Upper lobe of right lung (tissue), 1 donor: ENCODE measurements around the gene VSIR. TPM values are rescaled to one million over a fixed set of nuclear protein-coding genes. Genes with fewer than 3 reads are reported as not detected.

ENCODE experiments used
- ATAC-seq: fragments of 200-7000 bp; cut with Tn5 transposase; one replicate; pipeline ENCODE4 v1.9.1; 2020; ENCODE audit warnings: mild to moderate bottlenecking, moderate library complexity
- DNase-seq: peaks from one replicate; pipeline ENCODE4 v3.0.0-alpha.2; 2020
- H3K27ac ChIP-seq: fragments of 200-600 bp; one replicate; pipeline ENCODE4 v1.8.0; 2022
- H3K27me3 ChIP-seq: fragments of 200-600 bp; one replicate; pipeline ENCODE4 v1.8.0; 2022; ENCODE audit warnings: mild to moderate bottlenecking
- H3K36me3 ChIP-seq: fragments of 200-600 bp; one replicate; pipeline ENCODE4 v1.8.0; 2022
- H3K4me1 ChIP-seq: fragments of 200-600 bp; one replicate; pipeline ENCODE4 v1.8.0; 2022
- H3K4me3 ChIP-seq: fragments of 200-600 bp; one replicate; pipeline ENCODE4 v1.8.0; 2022; ENCODE audit warnings: mild to moderate bottlenecking
- H3K9me3 ChIP-seq: fragments of 200-600 bp; one replicate; pipeline ENCODE4 v1.8.0; 2022
- CTCF ChIP-seq: fragments of 200-600 bp; IDR thresholded peaks from one replicate; pipeline ENCODE4 v1.8.0; 2022; ENCODE audit warnings: antibody characterized with exemption
- intact Hi-C: fragments of 100-400 bp; cut with DNase I; formaldehyde crosslinking; loops from one replicate; pipeline ENCODE4 v1.11.0; 2022
- total RNA-seq: library from RNA; stranded (reverse); fragmentation: NEBNext Ultra II Directional; extraction: Animal tissue kit (Norgen Biotek cat#: 25700); gene quantifications from one replicate; pipeline ENCODE4 v1.2.1, GENCODE V29; 2021
- donor health status: DM: no; HTN: yes; CAD: no; lungs with severe emphysema.

The VSIR gene
- total RNA-seq, 1 donor from 2014 or later: 128 TPM

- no peak for TF ChIP-seq CTCF
- Histone ChIP-seq H3K4me1 (no peaks in the 10 kb centered on the region), H3K27me3 (no peaks in the 10 kb centered on the region), H3K36me3 (no peaks in the 10 kb centered on the region), H3K9me3 (no peaks in the 10 kb centered on the region), H3K4me3 (no peak overlapping the region), H3K27ac (no peak overlapping the region)
- ATAC-seq (no peak), DNase-seq (no peak)
- intact Hi-C loops: loop anchor here (10.0 kb wide), 1 partner anchor 425 kb away; no protein-coding TSS in a partner anchor
These were observed 36.3 kb upstream of the VSIR start for GRCh38 chr10:71809628-71810027.

GRCh38 chr10:71807557-71808510 is 34.5 kb upstream of the VSIR start:
- intact Hi-C loops: no loop called here
- H3K4me3 ChIP-seq: no peak overlapping the region
- no peaks in the 10 kb centered on the region for H3K4me1 ChIP-seq
- H3K9me3 ChIP-seq: no peaks in the 10 kb centered on the region
- TF ChIP-seq CTCF: no peak
- H3K27ac ChIP-seq: no peak overlapping the region
- no peak for DNase-seq
- H3K27me3 ChIP-seq: no peaks in the 10 kb centered on the region
- no peak for ATAC-seq
- no peaks in the 10 kb centered on the region for H3K36me3 ChIP-seq

- no peak overlapping the region for H3K4me3 ChIP-seq
- H3K27ac ChIP-seq: no peak overlapping the region
- DNase-seq (no peak), ATAC-seq (no peak)
- intact Hi-C loops: no loop called here
- H3K4me1 ChIP-seq: no peaks in the 10 kb centered on the region
- no peaks in the 10 kb centered on the region for H3K9me3 ChIP-seq
- no peaks in the 10 kb centered on the region for H3K27me3 ChIP-seq
- no peaks in the 10 kb centered on the region for H3K36me3 ChIP-seq
- no peak for TF ChIP-seq CTCF
These were observed 33.6 kb upstream of the VSIR start for GRCh38 chr10:71806704-71807556.

GRCh38 chr10:71805776-71806703 is 32.7 kb upstream of the VSIR start:
- Histone ChIP-seq H3K4me1 (no peaks in the 10 kb centered on the region), H3K36me3 (no peaks in the 10 kb centered on the region), H3K9me3 (no peaks in the 10 kb centered on the region), H3K4me3 (no peak overlapping the region), H3K27me3 (no peaks in the 10 kb centered on the region), H3K27ac (no peak overlapping the region)
- intact Hi-C loops: no loop called here
- no peak for TF ChIP-seq CTCF
- DNase-seq (no peak), ATAC-seq (peak; percentile 80)

GRCh38 chr10:71804077-71804476 is 30.8 kb upstream of the VSIR start:
- ATAC-seq (peak; percentile 32), DNase-seq (no peak)
- H3K27me3 ChIP-seq: no peaks in the 10 kb centered on the region
- no peaks in the 10 kb centered on the region for H3K4me1 ChIP-seq
- H3K9me3 ChIP-seq: no peaks in the 10 kb centered on the region
- H3K4me3 ChIP-seq: no peak overlapping the region
- intact Hi-C loops: no loop called here
- no peak for TF ChIP-seq CTCF
- H3K36me3 ChIP-seq: no peaks in the 10 kb centered on the region
- no peak overlapping the region for H3K27ac ChIP-seq
